PFSK-1 (cell line): ENCODE data around the gene RNASE9.

Experiments
- FOXP2 ChIP-seq: optimal IDR thresholded peaks from 2 replicates; pipeline ENCODE3; 2011; ENCODE audit warnings: borderline replicate concordance, control low read depth, inconsistent platforms; ENCODE audit not compliant: insufficient read depth; ENCODE audit errors: extremely low read length, extremely low read depth
- POLR2AphosphoS5 ChIP-seq: IDR thresholded peaks from 2 replicates; pipeline ENCODE4 v1.6.1; 2012; ENCODE audit warnings: low read depth, mild to moderate bottlenecking, control low read depth, low read length, moderate library complexity
- SIN3A ChIP-seq: IDR thresholded peaks from 2 replicates; pipeline ENCODE4 v1.6.1; 2012; ENCODE audit warnings: mild to moderate bottlenecking, low read length, moderate library complexity, borderline replicate concordance; ENCODE audit not compliant: insufficient read depth
- TAF1 ChIP-seq: IDR thresholded peaks from 2 replicates; pipeline ENCODE4 v1.6.1; 2012; ENCODE audit warnings: low read length, control low read depth, borderline replicate concordance; ENCODE audit not compliant: insufficient read depth
- TF ChIP-seq, protein P1 (sequence below), 2 experiments: IDR thresholded peaks; 2 replicates each; pipeline versions ENCODE4 v1.6.1 to v1.8.0; 2011 to 2012; ENCODE audit warnings: low read depth in 2 of 2, low read length in 2 of 2, control low read depth in 1 of 2, inconsistent platforms in 1 of 2, mild to moderate bottlenecking in 1 of 2, moderate library complexity in 1 of 2; ENCODE audit not compliant: insufficient read depth in 1 of 2

The RNASE9 gene

GRCh38 chr14:20601522-20601921, 40.7 kb upstream of the RNASE9 start:
- TF ChIP-seq POLR2AphosphoS5 (no peak), TAF1 (no peak), SIN3A (no peak)

GRCh38 chr14:20597108-20597507, 36.3 kb upstream of the RNASE9 start:
- TF ChIP-seq POLR2AphosphoS5: no peak

- TF ChIP-seq POLR2AphosphoS5 (no peak), FOXP2 (no peak), TAF1 (no peak), SIN3A (no peak)
- TF ChIP-seq, protein P1, sequence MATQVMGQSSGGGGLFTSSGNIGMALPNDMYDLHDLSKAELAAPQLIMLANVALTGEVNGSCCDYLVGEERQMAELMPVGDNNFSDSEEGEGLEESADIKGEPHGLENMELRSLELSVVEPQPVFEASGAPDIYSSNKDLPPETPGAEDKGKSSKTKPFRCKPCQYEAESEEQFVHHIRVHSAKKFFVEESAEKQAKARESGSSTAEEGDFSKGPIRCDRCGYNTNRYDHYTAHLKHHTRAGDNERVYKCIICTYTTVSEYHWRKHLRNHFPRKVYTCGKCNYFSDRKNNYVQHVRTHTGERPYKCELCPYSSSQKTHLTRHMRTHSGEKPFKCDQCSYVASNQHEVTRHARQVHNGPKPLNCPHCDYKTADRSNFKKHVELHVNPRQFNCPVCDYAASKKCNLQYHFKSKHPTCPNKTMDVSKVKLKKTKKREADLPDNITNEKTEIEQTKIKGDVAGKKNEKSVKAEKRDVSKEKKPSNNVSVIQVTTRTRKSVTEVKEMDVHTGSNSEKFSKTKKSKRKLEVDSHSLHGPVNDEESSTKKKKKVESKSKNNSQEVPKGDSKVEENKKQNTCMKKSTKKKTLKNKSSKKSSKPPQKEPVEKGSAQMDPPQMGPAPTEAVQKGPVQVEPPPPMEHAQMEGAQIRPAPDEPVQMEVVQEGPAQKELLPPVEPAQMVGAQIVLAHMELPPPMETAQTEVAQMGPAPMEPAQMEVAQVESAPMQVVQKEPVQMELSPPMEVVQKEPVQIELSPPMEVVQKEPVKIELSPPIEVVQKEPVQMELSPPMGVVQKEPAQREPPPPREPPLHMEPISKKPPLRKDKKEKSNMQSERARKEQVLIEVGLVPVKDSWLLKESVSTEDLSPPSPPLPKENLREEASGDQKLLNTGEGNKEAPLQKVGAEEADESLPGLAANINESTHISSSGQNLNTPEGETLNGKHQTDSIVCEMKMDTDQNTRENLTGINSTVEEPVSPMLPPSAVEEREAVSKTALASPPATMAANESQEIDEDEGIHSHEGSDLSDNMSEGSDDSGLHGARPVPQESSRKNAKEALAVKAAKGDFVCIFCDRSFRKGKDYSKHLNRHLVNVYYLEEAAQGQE (IDR thresholded peaks at IDR 0.05; ENCODE audit: insufficient read depth in 1 of 2, low read depth in 2 of 2, low read length in 2 of 2): no peak
Measured at GRCh38 chr14:20592574-20592973, 31.7 kb upstream of the RNASE9 start.

DNA sequence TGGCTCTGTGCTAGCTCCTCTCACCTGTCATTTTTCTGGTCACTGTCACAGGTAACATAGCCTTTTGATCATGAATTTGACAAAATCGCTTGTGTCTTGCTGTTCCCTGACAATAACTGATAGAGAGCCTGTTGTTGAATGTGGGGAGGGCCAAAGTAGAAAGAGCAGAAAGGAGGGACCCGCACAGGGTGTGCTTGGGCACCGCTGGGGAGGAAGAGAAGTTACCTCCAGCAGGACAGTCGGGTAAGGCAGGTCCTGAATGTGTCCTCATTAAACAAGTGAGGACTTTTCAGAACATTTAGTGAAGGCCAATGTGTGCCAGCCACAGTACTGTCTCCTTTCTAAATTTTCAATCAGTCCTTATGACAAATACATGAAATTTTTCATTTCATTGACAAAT, 30.4 kb upstream of the RNASE9 start, which contains the start of gene RNASE12:
RNASE12 (minus strand) TSS at position 142 of the 400 bp plus-strand sequence. CDS start 653 bp downstream, outside the sequence.
- no peak for TF ChIP-seq POLR2AphosphoS5
- TF ChIP-seq, protein P1 (IDR thresholded peaks at IDR 0.05; ENCODE audit: insufficient read depth in 1 of 2, low read depth in 2 of 2, low read length in 2 of 2): no peak
- no peak for TF ChIP-seq TAF1
- TF ChIP-seq FOXP2: no peak
- TF ChIP-seq SIN3A: no peak

DNA sequence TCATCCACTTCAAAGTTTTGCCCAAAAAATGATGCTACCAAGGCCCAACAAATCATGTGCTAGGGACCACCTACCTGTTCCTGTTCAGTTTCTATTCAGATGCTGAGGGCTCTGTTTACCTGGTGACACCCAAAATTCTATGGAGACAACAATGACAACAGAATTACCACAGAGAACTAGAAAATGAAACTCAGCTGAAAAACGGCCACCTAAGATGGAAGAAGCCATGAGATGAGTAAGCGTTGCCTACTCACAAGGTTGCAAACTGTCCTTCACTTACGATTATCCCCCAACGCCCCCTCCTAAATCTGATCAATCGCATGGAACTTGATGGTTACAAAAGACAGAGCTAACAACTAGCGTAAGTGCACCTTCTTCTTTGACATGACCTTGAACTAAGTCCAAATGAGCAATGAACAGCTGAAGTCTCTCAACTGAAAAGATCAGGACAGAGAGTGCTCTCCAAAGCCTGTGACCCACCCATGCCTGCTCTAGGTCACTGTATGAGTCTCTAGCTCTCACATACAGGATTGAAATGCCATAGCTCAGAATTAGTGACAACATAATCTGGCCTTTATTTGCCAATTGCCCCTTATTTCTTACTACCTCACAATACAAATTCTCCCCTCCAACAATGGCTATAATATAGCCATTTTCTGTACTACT, 26.8 kb upstream of the RNASE9 start, which contains the start of gene RNASE11:
RNASE11 (minus strand) TSS at position 513 of the 666 bp plus-strand sequence.
- TF ChIP-seq POLR2AphosphoS5 (no peak), FOXP2 (no peak), SIN3A (no peak), TAF1 (no peak)
- TF ChIP-seq, protein P1 (IDR thresholded peaks at IDR 0.05; ENCODE audit: insufficient read depth in 1 of 2, low read depth in 2 of 2, low read length in 2 of 2): no peak

GRCh38 chr14:20583908-20584307, 23.1 kb upstream of the RNASE9 start:
- TF ChIP-seq TAF1 (no peak), SIN3A (no peak), POLR2AphosphoS5 (no peak), FOXP2 (no peak)
- TF ChIP-seq, protein P1 (IDR thresholded peaks at IDR 0.05; ENCODE audit: insufficient read depth in 1 of 2, low read depth in 2 of 2, low read length in 2 of 2): no peak
